ENCODE results near the gene NUBP2.

DNA sequence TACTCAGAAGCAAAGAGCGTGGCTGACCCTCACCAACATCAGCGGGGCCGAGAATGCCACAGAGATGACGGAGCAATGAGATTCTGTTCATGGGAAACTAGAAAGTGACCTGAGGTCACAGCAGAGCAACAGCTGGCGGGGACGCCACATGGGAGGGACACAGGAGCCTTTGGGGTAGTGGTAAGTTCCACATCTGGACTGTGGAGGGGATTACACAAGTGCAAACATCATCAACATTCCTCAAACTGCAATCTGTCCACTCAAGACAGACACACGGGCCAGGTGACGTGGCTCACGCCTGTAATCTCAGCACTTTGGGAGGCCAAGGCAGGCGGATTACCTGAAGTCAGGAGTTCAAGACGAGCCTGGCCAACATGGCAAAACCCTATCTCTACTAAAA is 32.7 kb downstream of the NUBP2 start:
- TF ChIP-seq CTCF (IDR thresholded peaks at IDR 0.05) (no peak), POLR2A (IDR thresholded peaks at IDR 0.05) (no peak)
